Epithelial cell of proximal tubule (primary cell): ENCODE data around the gene GAD1. TPM values are rescaled to one million over a fixed set of nuclear protein-coding genes. Genes with fewer than 3 reads are reported as not detected.

ENCODE experiments used
- DNase-seq: peaks from one replicate; pipeline ENCODE4 v3.0.0-alpha.2; 2011; ENCODE audit warnings: low read depth
- H3K4me3 ChIP-seq: 2 replicates; pipeline ENCODE4 v1.5.1; 2011; ENCODE audit warnings: low read depth, mild to moderate bottlenecking, low read length
- CTCF ChIP-seq: conservative IDR thresholded peaks from 2 replicates; pipeline ENCODE4 v1.5.1; 2012; ENCODE audit warnings: low read depth, mild to moderate bottlenecking, low read length
- total RNA-seq: library from RNA; depleted of rRNA; stranded (reverse); fragments of >200 nt; gene quantifications from 2 replicates; pipeline ENCODE4 v1.2.3, GENCODE V29; 2015

GAD1 gene
- total RNA-seq, 1 donor from 2014 or later: 5.6 TPM

DNA sequence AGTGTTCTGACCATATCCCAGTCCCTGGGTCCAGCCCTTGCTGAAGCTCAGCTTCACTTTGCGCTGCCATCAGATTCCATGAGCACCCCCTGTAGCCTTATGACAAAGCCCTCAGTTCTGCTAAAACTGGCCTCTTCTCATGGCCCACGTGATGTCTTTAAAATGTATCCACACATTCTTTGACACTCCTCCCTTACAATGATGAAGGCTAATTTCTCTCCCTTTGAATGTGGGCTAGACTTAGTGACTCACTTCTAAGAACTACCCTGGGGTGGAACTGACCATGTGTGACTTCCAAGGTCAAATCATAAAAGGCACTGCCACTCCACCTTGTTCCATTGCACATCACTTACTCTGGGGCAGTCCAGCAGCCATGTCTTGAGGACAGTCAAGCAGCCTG lies 67.0 kb downstream of the GAD1 start:
- DNase-seq: no peak
- no peak overlapping the region for H3K4me3 ChIP-seq
- no peak for TF ChIP-seq CTCF

GRCh38 chr2:170885130-170885791 lies 68.6 kb downstream of the GAD1 start:
- TF ChIP-seq CTCF: peak; percentile 8
- DNase-seq: no peak
- no peak overlapping the region for H3K4me3 ChIP-seq

GRCh38 chr2:170886386-170886785 lies 69.7 kb downstream of the GAD1 start:
- no peak overlapping the region for H3K4me3 ChIP-seq
- DNase-seq: peak; percentile 69
- TF ChIP-seq CTCF: no peak

DNA sequence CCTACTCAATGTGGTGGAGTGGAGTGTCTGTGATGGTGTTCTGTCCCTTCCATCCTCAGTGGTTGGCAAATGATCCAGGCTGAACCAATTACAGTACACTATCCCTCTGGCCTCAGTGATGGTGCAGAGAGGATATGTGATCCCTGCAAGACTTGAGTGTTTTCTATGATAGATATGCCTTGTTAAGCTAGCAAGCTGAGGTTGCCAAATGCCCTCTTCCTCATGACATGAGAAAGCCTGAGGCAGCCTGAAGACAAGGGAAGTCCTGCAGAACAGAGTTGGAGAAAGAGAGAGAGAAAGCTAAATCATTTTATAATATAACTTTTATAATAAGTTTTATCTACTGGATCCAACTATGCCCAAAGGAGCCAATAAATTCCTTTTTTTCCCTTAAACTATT lies 70.8 kb downstream of the GAD1 start:
- no peak for TF ChIP-seq CTCF
- no peak overlapping the region for H3K4me3 ChIP-seq
- no peak for DNase-seq

GRCh38 chr2:170887896-170888295 lies 71.2 kb downstream of the GAD1 start:
- DNase-seq: no peak
- no peak overlapping the region for H3K4me3 ChIP-seq
- no peak for TF ChIP-seq CTCF

DNA sequence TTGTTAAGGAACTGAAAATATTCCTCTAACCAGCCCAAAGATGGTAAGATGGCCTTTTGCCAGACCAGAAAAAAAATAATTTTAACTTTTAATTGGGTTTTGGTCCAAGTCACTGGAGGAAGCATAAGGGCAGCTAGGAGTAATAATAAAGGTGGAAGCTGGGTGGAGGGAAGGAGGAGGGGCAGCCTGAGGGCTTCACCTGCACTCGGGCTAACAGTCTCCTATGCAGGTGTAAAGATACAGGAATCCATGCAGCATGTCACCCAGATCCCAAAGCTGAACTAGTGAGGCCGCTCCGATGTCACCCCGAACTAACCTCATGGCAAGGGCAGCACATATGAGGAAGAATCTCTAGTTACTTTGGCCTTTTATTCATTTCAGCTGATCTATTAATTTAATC lies 75.2 kb downstream of the GAD1 start:
- DNase-seq: no peak
- no peak overlapping the region for H3K4me3 ChIP-seq
- TF ChIP-seq CTCF: no peak

DNA sequence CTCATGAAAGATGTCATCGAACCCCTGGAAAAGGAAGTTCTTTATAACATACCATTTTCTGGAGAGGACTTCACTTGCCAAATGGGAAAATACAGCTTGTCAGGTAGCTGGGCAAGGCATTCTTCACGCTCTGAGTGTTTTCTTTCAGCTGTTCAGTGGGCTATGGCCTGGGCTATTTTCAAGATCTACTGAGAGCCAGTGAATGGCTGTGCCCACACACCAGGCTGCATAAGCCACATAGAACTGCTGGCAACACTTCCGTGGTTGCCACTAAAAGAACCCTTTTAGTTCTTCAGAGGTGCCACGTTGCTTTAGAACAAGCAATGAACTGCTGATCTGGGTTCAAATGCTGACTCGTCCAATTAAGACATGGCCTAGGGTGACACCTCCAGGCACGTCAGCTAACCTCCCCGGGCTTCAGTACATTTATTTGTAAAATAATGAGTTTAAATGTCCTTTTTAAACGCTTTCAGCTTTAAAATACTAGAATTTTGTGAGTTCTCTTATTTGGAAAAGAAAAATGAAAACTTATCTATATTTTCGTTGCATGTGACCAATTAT lies 75.8 kb downstream of the GAD1 start:
- H3K4me3 ChIP-seq: no peak overlapping the region
- no peak for DNase-seq
- TF ChIP-seq CTCF: no peak
